Central memory CD8-positive, alpha-beta T cell (primary cell): ENCODE data around the gene GPR132.

Source experiments
- ATAC-seq: fragments of 150-1000 bp; cut with Tn5 transposase; replicated peaks from 2 replicates; pipeline ENCODE4 v1.10.0; 2022; ENCODE audit warnings: mild to moderate bottlenecking, moderate FRiP score, moderate number of reproducible peaks; ENCODE audit not compliant: poor library complexity, severe bottlenecking; ENCODE audit errors: extremely low read depth
- DNase-seq, 2 donors: peaks; one replicate each; pipeline ENCODE4 v3.0.0; 2021; ENCODE audit warnings: low spot score in 2 of 2
- H3K27ac Mint-ChIP-seq: one replicate; pipeline ENCODE4 v1.8.0; 2022; ENCODE audit warnings: low read depth, mild to moderate bottlenecking, moderate library complexity, mixed read lengths
- H3K27me3 Mint-ChIP-seq: one replicate; pipeline ENCODE4 v1.8.0; 2022; ENCODE audit warnings: mixed read lengths
- H3K36me3 Mint-ChIP-seq: one replicate; pipeline ENCODE4 v1.8.0; 2022; ENCODE audit warnings: mild to moderate bottlenecking, moderate library complexity, mixed read lengths; ENCODE audit not compliant: insufficient read depth
- H3K4me1 Mint-ChIP-seq: one replicate; pipeline ENCODE4 v1.8.0; 2022; ENCODE audit warnings: mixed read lengths
- H3K4me3 Mint-ChIP-seq: one replicate; pipeline ENCODE4 v1.8.0; 2022; ENCODE audit warnings: mild to moderate bottlenecking, moderate library complexity, mixed read lengths
- H3K9me3 Mint-ChIP-seq: one replicate; pipeline ENCODE4 v1.8.0; 2022; ENCODE audit warnings: mixed read lengths

Gene GPR132

GRCh38 chr14:105013150-105013785, 52.0 kb downstream of the GPR132 start:
- Mint-ChIP-seq H3K4me3 (peak overlapping the region; percentile 90), H3K36me3 (peaks cover 28% of the 10 kb centered on the region), H3K4me1 (peaks cover 61% of the 10 kb centered on the region), H3K27ac (peak overlapping the region; percentile 78), H3K27me3 (no peaks in the 10 kb centered on the region), H3K9me3 (no peaks in the 10 kb centered on the region)
- ATAC-seq (no peak), DNase-seq (no peak)

- no peak for ATAC-seq
- peaks cover 52% of the 10 kb centered on the region for H3K4me1 Mint-ChIP-seq
- no peak for DNase-seq
- no peaks in the 10 kb centered on the region for H3K27me3 Mint-ChIP-seq
- no peak overlapping the region for H3K27ac Mint-ChIP-seq
- peak overlapping the region; percentile 90 for H3K4me3 Mint-ChIP-seq
- no peaks in the 10 kb centered on the region for H3K9me3 Mint-ChIP-seq
- peaks cover 27% of the 10 kb centered on the region for H3K36me3 Mint-ChIP-seq
Measured at GRCh38 chr14:105012171-105012985, 52.9 kb downstream of the GPR132 start.

GRCh38 chr14:105011312-105011990, 53.8 kb downstream of the GPR132 start:
- Mint-ChIP-seq H3K9me3 (no peaks in the 10 kb centered on the region), H3K27me3 (no peaks in the 10 kb centered on the region), H3K27ac (no peak overlapping the region), H3K36me3 (peaks cover 29% of the 10 kb centered on the region), H3K4me3 (no peak overlapping the region), H3K4me1 (peaks cover 45% of the 10 kb centered on the region)
- ATAC-seq, result no peak
- no peak for DNase-seq

- H3K9me3 Mint-ChIP-seq, result no peaks in the 10 kb centered on the region
- ATAC-seq, result no peak
- no peak overlapping the region for H3K4me3 Mint-ChIP-seq
- H3K36me3 Mint-ChIP-seq, result peaks cover 31% of the 10 kb centered on the region
- no peak for DNase-seq
- no peaks in the 10 kb centered on the region for H3K27me3 Mint-ChIP-seq
- peaks cover 40% of the 10 kb centered on the region for H3K4me1 Mint-ChIP-seq
- H3K27ac Mint-ChIP-seq, result no peak overlapping the region
Measured at GRCh38 chr14:105010891-105011291, 54.3 kb downstream of the GPR132 start.

- no peak overlapping the region for H3K4me3 Mint-ChIP-seq
- no peaks in the 10 kb centered on the region for H3K27me3 Mint-ChIP-seq
- H3K36me3 Mint-ChIP-seq, result peaks cover 30% of the 10 kb centered on the region
- H3K27ac Mint-ChIP-seq, result no peak overlapping the region
- H3K4me1 Mint-ChIP-seq, result peaks cover 32% of the 10 kb centered on the region
- DNase-seq (no peak), ATAC-seq (no peak)
- no peaks in the 10 kb centered on the region for H3K9me3 Mint-ChIP-seq
Measured at GRCh38 chr14:105010106-105010505, 55.1 kb downstream of the GPR132 start.

GRCh38 chr14:105007593-105008264, 57.5 kb downstream of the GPR132 start:
- peaks cover 29% of the 10 kb centered on the region for H3K36me3 Mint-ChIP-seq
- H3K4me3 Mint-ChIP-seq, result no peak overlapping the region
- no peak overlapping the region for H3K27ac Mint-ChIP-seq
- H3K9me3 Mint-ChIP-seq, result no peaks in the 10 kb centered on the region
- H3K27me3 Mint-ChIP-seq, result no peaks in the 10 kb centered on the region
- ATAC-seq, result no peak
- peaks cover 9% of the 10 kb centered on the region for H3K4me1 Mint-ChIP-seq
- DNase-seq, result no peak

GRCh38 chr14:105006831-105007592, 58.2 kb downstream of the GPR132 start:
- Mint-ChIP-seq H3K27ac (peak overlapping the region; percentile 53), H3K27me3 (no peaks in the 10 kb centered on the region), H3K9me3 (no peaks in the 10 kb centered on the region), H3K4me1 (peaks cover 3% of the 10 kb centered on the region), H3K4me3 (no peak overlapping the region), H3K36me3 (peaks cover 28% of the 10 kb centered on the region)
- ATAC-seq (no peak), DNase-seq (no peak)

GRCh38 chr14:105005929-105006830, 59.0 kb downstream of the GPR132 start:
- no peaks in the 10 kb centered on the region for H3K27me3 Mint-ChIP-seq
- H3K9me3 Mint-ChIP-seq, result no peaks in the 10 kb centered on the region
- H3K36me3 Mint-ChIP-seq, result peaks cover 23% of the 10 kb centered on the region
- H3K4me3 Mint-ChIP-seq, result no peak overlapping the region
- H3K27ac Mint-ChIP-seq, result peak overlapping the region; percentile 53
- ATAC-seq (no peak), DNase-seq (no peak)
- H3K4me1 Mint-ChIP-seq, result no peaks in the 10 kb centered on the region

- Mint-ChIP-seq H3K27ac (no peak overlapping the region), H3K4me3 (no peak overlapping the region), H3K4me1 (no peaks in the 10 kb centered on the region), H3K9me3 (no peaks in the 10 kb centered on the region), H3K27me3 (no peaks in the 10 kb centered on the region), H3K36me3 (peaks cover 17% of the 10 kb centered on the region)
- no peak for ATAC-seq
- no peak for DNase-seq
Measured at GRCh38 chr14:105005329-105005928, 59.8 kb downstream of the GPR132 start.
